Stimulated activated CD8-positive, alpha-beta memory T cell treated with anti-CD3 and anti-CD28 coated beads, Interleukin-4, amount 100 ng/mL, for 48 hours (primary cell): ENCODE data around the gene ZNF318.
"Not testable (repeated sequence)": the region's sequence is repeated elsewhere in the genome, so short reads cannot be mapped to it uniquely, and the experiment has no call there.

ENCODE experiments used
- DNase-seq: peaks from one replicate; pipeline ENCODE4 v3.0.0-alpha.2; 2020

Gene ZNF318

GRCh38 chr6:43386492-43386891 is 17.0 kb upstream of the ZNF318 start:
- no peak for DNase-seq

DNA sequence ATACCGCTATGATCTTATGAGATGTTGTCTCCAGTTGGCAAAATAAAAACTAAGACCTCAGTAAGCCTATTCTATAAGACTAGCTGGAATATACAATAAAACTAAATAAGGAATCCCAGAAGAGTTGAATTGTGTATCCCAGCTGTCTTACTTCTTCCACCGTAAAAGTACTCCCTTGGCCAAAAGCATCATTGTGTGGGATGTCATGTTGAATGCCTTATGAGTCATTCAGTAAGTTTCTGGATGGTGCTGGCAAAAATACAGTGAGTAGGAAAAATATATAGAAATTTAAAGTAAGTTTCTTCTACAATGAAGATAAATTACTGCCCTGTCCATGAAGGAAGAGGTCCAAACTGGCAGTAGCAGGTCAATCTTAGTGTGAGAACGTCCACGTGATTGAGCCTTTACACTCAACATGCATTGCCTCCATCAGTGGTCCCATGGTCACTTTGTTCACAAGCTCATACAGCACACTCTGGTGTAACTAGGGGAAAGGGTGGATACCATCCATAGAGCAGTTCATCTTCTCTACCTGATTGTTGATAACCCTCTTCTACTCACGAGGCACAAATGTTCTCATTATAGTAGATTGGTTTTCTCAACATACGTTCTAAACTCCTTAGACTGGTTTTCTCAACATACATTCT is 13.7 kb upstream of the ZNF318 start:
- no peak for DNase-seq

- DNase-seq: not testable (repeated sequence)
Measured at GRCh38 chr6:43380858-43381257, 11.4 kb upstream of the ZNF318 start.

DNA sequence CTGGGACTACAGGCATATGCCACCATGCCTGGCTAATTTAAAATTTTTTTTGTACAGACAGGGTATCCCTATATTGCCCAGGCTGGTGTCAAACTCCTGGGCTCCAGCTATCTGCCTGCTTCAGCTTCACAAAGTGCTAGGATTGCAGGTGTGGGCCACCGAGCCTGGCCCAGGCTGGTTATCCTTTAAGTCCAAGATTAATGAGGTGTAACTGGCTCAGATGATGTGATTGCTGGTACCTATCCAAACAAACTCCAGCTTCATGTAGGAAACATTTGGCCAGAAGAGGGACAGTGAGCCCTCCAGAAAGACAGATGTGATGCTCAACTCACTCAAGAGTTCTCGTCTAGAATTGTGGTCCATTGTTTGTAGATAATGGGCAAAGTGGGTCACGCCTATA is 9.2 kb upstream of the ZNF318 start:
- no peak for DNase-seq

- no peak for DNase-seq
Measured at GRCh38 chr6:43377710-43378229, 8.3 kb upstream of the ZNF318 start.

GRCh38 chr6:43376551-43376981 is 7.1 kb upstream of the ZNF318 start:
- peak; percentile 48 for DNase-seq

DNA sequence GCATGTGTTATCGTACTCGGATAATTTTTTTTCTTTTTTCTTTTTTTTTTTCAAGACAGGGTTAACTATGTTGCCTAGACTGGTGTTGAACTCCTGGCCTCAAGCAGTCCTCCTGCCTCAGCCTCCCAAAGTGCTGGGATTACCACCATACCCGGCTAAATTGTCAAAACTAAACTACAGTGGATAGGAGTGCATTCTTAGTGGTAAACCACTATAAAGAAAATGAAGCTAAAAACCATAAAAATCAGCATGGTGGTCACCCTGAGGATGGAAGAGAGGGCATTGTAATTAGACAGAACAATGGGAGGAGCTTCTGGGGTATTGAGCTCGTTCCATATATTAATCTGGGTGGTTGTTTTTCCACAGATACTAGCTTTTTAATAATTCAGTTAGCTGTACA is 6.2 kb upstream of the ZNF318 start:
- DNase-seq: no peak

DNA sequence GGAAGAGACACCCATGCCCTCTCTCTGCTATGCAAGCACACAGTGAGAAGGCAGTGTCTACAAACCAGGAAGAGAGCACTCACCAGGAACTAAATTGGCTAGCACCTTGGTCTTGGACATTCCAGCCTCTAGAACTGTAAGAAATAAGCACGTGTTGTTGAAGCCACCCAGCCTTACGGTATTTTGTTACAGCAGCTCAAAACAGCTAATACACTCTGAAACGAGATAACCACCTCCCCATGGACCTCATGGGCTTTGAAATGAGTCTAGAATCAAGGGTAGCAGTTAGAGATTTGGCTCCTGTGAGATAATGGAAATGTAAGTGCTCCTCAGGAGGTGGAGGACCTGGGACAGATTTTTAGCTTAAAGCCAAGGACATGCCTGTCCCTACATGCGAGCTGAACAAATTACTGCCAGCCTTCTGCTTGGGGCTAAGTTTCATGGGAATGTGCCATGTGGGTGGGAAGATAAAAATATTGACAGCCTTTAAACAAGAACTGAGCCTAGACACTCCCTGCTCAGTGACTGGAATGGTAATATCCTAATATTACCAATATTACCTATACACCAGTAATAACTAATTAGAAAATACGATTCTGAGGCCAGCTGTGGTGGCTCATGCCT is 3.9 kb upstream of the ZNF318 start:
- DNase-seq: no peak

GRCh38 chr6:43370003-43370580 is 645 bp upstream of the ZNF318 start:
- not testable (repeated sequence) for DNase-seq

- peak; percentile 39 for DNase-seq
Measured at GRCh38 chr6:43368259-43369160, 937 bp downstream of the ZNF318 start.

- DNase-seq: no peak
Measured at GRCh38 chr6:43367245-43367984, 2.0 kb downstream of the ZNF318 start.

GRCh38 chr6:43361269-43361668 is 8.2 kb downstream of the ZNF318 start:
- no peak for DNase-seq

GRCh38 chr6:43359831-43360230 is 9.6 kb downstream of the ZNF318 start:
- no peak for DNase-seq

DNA sequence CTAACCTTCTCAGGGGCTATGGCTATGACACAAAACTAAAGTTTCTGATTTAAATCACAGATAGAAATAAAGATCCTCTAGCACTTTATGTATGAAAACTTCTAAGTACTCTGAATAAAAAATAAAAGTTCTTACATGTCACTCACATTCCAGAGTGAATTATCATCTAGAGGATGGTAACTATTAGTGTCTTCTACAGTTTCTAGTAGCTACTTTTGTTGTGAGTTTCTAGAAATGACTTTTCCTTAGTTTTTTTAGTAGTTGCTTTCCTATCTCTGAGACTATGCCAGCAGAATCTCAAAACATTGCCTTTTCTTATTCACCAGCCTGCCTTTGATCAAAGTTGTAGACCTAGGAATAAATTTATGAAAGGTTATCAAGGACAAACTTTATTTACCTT is 10.1 kb downstream of the ZNF318 start:
- DNase-seq: no peak

DNA sequence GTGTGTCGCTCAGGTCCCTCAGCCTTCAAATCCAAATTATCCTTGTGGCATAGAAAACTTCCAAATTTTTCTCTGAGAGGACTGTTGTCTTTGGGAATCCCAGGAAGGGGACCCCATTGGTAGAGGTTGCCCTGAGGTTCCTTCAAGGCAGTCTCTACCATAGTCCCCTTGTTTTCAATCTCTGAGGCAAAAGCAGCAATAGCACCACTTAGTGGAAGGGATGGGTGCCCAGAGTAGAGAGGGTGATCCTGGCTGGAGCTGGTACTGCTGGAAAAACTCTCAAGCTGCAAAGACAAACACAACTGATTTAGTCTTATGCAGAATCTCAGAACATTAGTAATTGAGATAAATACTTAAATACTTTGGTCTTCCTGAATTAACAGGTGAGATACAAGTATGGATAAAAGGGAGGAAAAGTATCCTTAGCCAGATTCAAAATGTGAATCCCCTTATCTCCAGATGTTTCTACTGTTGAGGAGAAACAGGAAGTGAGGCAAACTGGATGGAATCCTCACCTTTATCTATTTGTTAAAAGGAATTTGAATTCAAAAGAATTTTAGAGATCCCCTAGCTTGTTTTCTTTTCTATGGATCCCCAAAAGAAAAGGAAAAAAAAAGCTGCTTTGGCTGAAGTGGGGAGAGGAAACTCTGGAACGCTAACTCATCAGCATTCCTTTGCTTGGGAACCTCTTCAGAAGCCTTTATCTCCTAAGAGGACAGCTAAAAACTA is 13.4 kb downstream of the ZNF318 start:
- DNase-seq: no peak

DNA sequence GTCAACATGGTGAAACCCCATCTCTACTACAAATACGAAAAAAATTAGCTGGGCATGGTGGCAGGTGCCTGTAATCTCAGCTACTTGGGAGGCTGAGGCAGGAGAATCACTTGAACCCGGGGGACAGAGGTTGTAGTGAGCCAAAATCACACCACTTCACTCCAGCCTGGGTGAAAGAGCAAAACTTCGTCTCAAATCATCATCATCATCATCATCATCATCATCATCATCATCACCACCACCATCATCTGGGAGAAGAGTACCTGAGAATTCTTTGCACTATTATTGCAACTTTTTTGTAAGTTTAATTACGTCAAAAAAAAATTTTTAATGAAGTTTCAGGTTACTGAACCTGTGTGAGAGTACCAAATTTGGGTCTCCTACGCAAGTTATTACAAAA is 17.5 kb downstream of the ZNF318 start:
- not testable (repeated sequence) for DNase-seq

- no peak for DNase-seq
Measured at GRCh38 chr6:43347444-43347843, 22.0 kb downstream of the ZNF318 start.

- DNase-seq: no peak
Measured at GRCh38 chr6:43347021-43347420, 22.4 kb downstream of the ZNF318 start.

DNA sequence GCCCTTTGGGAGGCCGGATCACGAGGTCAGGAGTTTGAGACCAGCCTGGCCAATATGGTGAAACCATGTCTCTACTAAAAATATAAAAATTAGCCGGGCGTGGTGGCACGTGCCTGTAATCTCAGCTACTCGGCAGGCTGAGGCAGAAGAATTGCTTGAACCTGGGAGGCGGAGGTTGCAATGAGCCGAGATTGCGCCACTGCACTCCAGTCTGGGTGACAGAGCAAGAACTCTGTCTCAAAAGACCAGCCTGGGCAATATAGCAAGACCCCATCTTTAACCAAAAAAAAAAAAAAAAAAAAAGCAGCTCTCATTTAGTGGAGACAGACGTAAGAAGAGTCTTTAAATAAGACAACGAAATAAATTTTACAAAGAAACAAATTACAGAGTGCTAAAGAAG is 23.2 kb downstream of the ZNF318 start:
- DNase-seq: not testable (repeated sequence)

DNA sequence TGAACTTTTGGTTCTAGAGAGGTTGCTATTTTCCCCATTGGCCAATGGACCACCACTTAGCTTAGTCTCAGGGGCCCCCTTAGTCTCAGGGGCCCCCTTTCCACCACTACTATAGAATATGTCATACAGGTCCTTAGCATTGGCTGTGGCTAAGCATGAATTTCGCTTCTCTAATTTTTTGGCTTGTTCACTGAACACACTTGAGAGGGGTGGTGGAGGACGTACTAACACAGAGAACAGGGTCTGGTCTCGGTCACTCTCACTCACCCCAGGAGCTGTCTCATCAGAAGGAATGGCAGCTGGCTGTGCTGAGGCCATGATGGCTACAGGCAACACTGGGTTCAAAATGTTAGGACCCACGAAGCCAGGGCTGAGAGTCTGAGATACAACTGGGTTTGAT is 30.3 kb downstream of the ZNF318 start:
- DNase-seq: no peak

GRCh38 chr6:43338243-43338642 is 31.2 kb downstream of the ZNF318 start:
- DNase-seq: no peak

DNA sequence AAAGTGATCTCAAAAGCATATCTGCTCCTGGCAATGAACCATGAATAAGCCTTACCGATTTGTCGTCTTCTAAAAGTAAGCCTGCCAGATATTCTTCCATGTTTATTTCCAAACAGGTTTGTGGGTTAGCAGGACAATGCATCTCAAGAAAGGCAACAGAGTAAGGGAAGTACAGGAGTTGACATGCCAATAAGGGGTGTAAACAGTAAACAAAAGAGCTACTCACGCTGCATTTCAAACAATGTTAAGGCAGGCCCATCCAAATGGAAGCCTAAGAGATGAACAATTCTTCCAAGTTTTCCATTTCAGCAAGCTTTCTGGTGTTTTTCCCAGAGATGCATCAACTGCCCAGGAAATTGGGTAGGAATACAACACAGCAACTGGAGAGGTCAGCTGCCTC is 33.1 kb downstream of the ZNF318 start:
- no peak for DNase-seq
